GM12878 (cell line): ENCODE data around the gene IQGAP3. TPM values are rescaled to one million over a fixed set of nuclear protein-coding genes. Genes with fewer than 3 reads are reported as not detected.

Experiments
- POLR2A ChIP-seq: IDR thresholded peaks from 2 replicates; pipeline ENCODE4 v1.6.1; 2011; ENCODE audit warnings: low read depth, mild to moderate bottlenecking, low read length
- YY1 ChIP-seq: IDR thresholded peaks from 2 replicates; pipeline ENCODE4 v1.6.1; 2011; ENCODE audit warnings: low read depth, mild to moderate bottlenecking, low read length
- ZNF24 ChIP-seq: fragments of 450-650 bp; IDR thresholded peaks from 2 replicates; pipeline ENCODE4 v1.6.1; 2017; ENCODE audit warnings: antibody characterized with exemption, mild to moderate bottlenecking
- ZNF384 ChIP-seq: IDR thresholded peaks from 2 replicates; pipeline ENCODE4 v1.6.1; 2012; ENCODE audit warnings: low read depth, mild to moderate bottlenecking, low read length, improper control_type of control experiment, borderline replicate concordance
- polyA plus RNA-seq, 11 experiments: library from polyadenylated mRNA; depleted of rRNA in 4 of 11; unstranded in 6 of 11; stranded (reverse) in 5 of 11; fragments of >200 nt; fragmentation: Nextera tagmentation in 4 of 11; fragmentation: Illumina TruSeq in 1 of 11; extraction: Ambion mirVana in 4 of 11; extraction: Trizol in 1 of 11; gene quantifications; 1 replicate in 1 of 11; 2 replicates in 10 of 11; pipeline versions ENCODE4 v1.2.1 to v1.2.3, GENCODE V29; 2011 to 2016; ENCODE audit warnings: inconsistent platforms in 2 of 11, missing spikeins in 2 of 11, low read depth in 1 of 11
- total RNA-seq, 4 experiments: library from RNA; depleted of rRNA in 3 of 4; stranded (reverse); fragments of >200 nt in 3 of 4; fragmentation: Illumina TruSeq in 1 of 4; extraction: Trizol in 1 of 4; gene quantifications; 2 replicates each; pipeline versions ENCODE4 v1.2.1 to v1.2.3, GENCODE V29; 2013 to 2021
- TF ChIP-seq, protein P1 (sequence below): fragments of 450-650 bp; IDR thresholded peaks from 2 replicates; pipeline ENCODE4 v1.6.1; 2017; ENCODE audit warnings: mild to moderate bottlenecking, moderate library complexity
- TF ChIP-seq, protein P2 (sequence below): fragments of 450-650 bp; formaldehyde crosslinking; IDR thresholded peaks from 2 replicates; pipeline ENCODE4 v1.4.0; 2020; ENCODE audit warnings: mild to moderate bottlenecking, moderate library complexity
- TF ChIP-seq, protein P3 (sequence below): IDR thresholded peaks from 2 replicates; pipeline ENCODE4 v1.6.1; 2012; ENCODE audit warnings: low read depth, low read length, improper control_type of control experiment

IQGAP3 gene
- total and polyA plus RNA-seq, 10 of the 15 experiments (the other 5 are each of a cell fraction or from before 2014, with no cell fraction given), result 1.1 to 10.7 (median 7.9) TPM

- TF ChIP-seq, protein P1, sequence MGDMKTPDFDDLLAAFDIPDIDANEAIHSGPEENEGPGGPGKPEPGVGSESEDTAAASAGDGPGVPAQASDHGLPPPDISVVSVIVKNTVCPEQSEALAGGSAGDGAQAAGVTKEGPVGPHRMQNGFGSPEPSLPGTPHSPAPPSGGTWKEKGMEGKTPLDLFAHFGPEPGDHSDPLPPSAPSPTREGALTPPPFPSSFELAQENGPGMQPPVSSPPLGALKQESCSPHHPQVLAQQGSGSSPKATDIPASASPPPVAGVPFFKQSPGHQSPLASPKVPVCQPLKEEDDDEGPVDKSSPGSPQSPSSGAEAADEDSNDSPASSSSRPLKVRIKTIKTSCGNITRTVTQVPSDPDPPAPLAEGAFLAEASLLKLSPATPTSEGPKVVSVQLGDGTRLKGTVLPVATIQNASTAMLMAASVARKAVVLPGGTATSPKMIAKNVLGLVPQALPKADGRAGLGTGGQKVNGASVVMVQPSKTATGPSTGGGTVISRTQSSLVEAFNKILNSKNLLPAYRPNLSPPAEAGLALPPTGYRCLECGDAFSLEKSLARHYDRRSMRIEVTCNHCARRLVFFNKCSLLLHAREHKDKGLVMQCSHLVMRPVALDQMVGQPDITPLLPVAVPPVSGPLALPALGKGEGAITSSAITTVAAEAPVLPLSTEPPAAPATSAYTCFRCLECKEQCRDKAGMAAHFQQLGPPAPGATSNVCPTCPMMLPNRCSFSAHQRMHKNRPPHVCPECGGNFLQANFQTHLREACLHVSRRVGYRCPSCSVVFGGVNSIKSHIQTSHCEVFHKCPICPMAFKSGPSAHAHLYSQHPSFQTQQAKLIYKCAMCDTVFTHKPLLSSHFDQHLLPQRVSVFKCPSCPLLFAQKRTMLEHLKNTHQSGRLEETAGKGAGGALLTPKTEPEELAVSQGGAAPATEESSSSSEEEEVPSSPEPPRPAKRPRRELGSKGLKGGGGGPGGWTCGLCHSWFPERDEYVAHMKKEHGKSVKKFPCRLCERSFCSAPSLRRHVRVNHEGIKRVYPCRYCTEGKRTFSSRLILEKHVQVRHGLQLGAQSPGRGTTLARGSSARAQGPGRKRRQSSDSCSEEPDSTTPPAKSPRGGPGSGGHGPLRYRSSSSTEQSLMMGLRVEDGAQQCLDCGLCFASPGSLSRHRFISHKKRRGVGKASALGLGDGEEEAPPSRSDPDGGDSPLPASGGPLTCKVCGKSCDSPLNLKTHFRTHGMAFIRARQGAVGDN, result no peak
- TF ChIP-seq POLR2A (no peak), ZNF24 (no peak), ZNF384 (no peak), YY1 (peak; percentile 71)
- TF ChIP-seq, protein P2, sequence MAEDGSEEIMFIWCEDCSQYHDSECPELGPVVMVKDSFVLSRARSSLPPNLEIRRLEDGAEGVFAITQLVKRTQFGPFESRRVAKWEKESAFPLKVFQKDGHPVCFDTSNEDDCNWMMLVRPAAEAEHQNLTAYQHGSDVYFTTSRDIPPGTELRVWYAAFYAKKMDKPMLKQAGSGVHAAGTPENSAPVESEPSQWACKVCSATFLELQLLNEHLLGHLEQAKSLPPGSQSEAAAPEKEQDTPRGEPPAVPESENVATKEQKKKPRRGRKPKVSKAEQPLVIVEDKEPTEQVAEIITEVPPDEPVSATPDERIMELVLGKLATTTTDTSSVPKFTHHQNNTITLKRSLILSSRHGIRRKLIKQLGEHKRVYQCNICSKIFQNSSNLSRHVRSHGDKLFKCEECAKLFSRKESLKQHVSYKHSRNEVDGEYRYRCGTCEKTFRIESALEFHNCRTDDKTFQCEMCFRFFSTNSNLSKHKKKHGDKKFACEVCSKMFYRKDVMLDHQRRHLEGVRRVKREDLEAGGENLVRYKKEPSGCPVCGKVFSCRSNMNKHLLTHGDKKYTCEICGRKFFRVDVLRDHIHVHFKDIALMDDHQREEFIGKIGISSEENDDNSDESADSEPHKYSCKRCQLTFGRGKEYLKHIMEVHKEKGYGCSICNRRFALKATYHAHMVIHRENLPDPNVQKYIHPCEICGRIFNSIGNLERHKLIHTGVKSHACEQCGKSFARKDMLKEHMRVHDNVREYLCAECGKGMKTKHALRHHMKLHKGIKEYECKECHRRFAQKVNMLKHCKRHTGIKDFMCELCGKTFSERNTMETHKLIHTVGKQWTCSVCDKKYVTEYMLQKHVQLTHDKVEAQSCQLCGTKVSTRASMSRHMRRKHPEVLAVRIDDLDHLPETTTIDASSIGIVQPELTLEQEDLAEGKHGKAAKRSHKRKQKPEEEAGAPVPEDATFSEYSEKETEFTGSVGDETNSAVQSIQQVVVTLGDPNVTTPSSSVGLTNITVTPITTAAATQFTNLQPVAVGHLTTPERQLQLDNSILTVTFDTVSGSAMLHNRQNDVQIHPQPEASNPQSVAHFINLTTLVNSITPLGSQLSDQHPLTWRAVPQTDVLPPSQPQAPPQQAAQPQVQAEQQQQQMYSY (CRISPR knock-in tag), result no peak
- TF ChIP-seq, protein P3, sequence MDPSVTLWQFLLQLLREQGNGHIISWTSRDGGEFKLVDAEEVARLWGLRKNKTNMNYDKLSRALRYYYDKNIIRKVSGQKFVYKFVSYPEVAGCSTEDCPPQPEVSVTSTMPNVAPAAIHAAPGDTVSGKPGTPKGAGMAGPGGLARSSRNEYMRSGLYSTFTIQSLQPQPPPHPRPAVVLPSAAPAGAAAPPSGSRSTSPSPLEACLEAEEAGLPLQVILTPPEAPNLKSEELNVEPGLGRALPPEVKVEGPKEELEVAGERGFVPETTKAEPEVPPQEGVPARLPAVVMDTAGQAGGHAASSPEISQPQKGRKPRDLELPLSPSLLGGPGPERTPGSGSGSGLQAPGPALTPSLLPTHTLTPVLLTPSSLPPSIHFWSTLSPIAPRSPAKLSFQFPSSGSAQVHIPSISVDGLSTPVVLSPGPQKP, result no peak
Measured at GRCh38 chr1:156524481-156524869, 47.9 kb downstream of the IQGAP3 start (continued).
